Hematopoietic multipotent progenitor cell treated with erythropoietin and hydrocortisone succinate and interleukin-3 and kit ligand, for 6 days (in vitro differentiated cells): Measurements from ENCODE around the gene LIPA.
"Not testable (repeated sequence)": the region's sequence is repeated elsewhere in the genome, so short reads cannot be mapped to it uniquely, and the experiment has no call there.

Experiments used
- DNase-seq: peaks from one replicate; pipeline ENCODE4 v3.0.0-alpha.2; 2015

Gene LIPA

DNA sequence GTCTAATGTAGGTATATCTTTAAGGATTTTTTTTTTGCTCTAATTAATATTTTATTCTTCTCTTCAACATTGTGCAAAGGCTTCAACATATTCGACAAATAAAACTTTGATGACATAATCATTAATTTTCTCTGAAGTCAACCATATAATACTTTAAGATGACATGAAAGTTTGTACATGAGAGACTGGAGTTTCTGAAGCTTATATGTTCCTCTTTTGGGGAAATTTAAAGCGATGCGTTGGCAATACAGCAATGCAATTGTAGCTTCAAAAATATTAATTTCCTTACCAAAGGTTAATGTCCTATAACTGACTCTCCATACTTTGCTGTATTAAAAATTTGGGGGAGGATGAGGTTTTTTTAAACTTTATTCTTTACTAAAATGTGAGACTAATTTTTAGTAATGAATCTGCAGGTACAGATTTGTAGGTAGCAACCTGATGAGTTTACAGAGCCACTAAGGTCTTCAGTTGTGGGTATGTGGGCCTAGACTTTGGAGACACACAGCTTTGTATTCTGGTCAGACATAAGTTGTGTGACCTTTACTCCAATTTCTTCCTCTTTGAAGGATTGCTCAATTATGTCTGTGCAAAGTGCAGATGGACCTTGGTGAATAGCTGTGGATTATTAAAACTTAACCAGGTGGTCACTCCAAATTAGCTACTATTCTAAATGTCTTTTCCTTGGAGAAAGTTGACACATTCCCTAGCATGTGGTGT is 18.0 kb upstream of the LIPA start:
- no peak for DNase-seq

DNA sequence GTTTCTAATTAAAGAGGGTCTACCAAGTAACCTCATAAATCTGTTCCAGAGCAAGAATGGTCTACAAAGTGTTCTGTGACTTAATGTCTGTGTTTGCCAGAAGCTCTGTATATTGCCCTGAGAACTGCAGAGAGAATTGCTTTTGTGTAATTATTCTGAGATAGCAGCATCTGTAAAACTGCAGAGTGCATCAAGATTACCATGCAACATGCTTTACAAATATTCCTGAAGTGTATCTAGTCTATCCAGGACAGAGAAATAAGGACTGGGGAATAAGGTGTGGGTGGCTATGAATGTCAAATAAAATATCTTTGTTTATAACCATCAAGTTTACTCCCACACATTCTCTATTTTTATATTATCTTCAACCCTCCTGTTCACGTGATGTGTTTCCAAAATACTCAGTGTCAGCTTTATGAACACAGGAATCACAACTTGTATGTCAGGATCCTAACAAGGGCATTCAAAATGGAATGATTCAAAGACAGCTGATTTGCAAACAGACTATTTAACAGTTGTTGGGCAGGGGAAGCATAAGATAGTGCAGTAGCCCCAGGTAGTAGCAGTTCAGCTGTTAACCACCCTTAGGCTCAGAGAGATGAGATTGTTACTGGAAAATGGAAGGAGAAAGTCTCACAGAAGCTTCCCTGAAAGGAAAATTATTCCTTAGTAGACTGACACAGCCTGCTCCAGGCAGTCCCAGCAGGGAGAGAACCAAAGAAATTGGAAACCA is 15.3 kb upstream of the LIPA start:
- no peak for DNase-seq

DNA sequence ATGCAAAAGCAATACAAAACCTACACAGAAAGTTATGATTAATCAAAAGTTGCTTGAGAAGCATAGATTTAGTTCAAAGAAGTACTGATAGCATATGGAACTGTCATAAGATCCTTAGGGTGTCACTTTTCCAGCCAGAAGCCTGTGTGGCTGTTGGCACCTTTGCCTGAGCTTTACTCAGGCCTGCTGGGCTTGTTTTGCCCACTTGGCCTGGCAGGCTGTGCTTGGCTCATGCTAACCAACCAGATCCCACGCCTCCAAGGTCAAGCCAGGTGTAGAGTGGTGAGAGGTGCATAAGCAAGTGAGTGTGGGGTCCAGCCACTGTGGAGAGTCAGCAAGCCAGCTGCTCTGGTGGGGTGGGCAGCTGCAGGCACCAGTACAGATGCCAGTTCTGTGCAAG is 12.0 kb upstream of the LIPA start:
- DNase-seq = no peak

DNA sequence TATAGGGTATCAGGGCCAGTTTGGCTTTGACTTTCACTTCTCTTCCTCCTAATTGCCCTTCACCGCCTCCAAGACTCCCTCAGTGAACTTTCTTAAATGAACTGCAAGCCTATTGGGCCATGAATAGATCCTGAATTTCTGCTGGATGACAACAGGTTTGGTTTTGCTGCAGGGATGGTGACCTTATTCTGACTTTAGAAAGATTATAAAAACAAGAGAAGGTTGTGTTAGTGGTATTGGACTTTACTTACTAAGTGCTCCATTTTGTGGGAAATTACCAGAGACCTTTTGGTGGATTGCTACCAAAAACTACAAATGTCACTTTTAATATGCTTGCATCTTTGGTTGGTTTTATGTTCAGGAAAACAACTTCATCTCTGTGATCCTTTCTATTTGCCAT is 11.5 kb upstream of the LIPA start:
- no peak for DNase-seq

DNA sequence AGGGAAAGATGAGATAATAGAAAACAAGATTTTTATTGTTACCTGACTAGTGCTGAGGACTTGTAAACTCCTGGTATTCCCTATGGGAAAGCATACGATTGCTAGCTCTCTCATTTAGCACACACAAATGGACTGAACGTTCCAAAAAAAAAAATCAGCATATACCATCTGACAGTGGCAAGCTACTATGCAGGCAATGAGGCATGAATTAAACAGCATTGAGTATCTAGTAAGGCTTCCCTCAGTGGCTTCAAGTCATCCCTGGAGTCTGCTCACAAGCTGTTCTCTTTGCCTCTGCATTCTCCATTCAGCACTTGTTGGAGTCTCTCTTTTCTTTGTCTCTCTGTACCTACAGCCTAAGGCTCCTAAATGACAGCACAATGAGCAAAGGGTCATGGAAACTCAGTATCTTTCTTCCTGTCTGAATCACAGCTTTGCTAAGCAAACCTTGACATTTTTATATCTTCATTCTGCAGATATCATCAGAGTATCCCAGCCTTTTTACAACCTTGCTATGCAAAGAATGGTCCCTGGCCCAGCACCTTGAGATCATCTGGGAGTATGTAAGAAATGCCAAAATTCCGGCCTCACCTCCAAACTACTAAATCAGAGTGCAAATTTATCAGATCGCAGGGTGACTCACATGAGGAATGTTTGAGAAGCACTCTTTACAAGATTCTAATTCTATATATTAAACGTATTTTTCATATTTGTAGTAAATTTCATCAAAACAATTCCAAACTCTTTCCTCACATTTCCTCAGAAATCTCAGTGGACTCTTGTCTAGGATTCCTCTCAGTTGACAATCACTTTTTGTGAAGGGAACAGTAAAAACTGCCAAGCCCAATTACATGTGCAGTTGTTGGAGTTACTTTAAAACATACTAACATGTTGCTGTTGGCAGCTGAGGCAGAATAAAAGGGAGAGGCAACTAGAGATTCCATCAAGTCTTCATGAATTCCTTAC is 10.8 kb upstream of the LIPA start:
- no peak for DNase-seq

DNA sequence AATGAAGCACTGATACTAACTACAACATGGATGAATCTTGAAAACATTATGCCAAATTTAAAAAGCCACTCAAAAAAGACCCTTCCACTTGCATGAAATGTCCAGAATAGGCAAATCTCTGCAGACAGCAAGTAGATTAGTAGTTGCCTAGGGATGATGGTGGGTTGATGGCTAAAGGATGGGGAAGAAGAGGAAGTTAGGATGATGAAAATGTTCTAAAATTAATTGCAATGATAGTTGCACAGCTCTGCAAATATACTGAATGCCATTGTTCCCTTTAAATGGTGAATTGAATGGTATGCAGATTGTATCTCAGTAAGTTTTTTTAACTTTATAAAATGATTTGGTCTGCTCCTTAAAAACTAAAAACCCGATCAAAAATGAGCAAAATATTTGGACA is 7.3 kb upstream of the LIPA start:
- no peak for DNase-seq

DNA sequence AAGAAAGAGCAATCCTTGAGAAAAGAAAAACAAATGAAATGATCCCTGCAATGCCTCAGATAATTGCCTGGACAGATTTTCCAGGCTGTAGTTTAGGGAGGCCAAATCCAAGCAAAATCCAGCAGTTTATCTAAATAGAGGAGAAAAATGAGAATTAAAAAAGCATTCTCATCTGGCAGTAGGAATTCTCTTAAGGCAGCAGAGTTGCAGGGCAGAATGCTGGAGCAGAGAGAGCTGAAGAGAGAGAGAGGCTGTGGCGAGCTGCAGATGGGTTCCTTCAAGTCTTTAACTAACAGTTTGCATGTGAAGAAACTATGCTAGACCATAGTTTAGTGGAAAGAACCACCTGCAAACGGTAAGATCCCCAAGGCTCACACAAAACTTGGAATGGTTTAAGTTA is 6.0 kb upstream of the LIPA start:
- no peak for DNase-seq

DNA sequence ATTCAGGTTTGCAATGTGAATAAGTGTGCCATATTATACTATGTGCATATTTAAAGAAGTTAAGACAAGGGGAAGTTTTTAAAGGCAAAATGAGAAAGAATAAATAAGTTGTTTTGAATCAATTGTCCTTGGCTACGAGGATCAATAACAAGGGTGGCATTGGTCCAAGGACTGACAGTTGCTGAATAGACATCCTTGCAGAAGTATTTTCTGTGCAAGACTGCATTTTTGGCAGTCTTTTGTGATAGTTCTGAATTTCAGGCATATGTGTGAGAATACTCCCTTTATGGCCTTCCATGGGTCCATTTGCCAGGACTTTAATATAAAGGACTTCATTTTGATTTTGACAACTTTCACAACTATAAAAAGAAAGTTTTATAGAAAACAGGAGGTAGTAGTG is 5.4 kb upstream of the LIPA start:
- DNase-seq = no peak

DNA sequence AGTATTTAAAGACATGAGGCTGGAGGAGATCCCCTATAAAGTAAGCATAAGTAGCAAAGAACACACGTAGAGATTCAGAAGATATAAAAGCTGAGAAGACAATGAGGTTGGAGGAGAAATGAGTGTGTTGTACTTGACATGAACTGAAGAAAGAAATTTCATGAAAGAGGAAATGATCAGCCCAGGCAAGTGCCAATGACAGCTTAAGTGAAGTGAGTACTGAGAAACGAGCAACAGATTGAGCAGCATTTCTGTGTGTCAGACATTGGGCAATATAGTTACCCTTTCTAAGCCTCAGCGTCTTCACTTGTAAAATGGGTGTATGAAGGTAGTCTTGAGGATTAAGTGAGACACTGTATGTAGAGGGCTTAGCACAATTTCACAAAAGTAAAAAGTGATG is 4.8 kb upstream of the LIPA start:
- DNase-seq = no peak

DNA sequence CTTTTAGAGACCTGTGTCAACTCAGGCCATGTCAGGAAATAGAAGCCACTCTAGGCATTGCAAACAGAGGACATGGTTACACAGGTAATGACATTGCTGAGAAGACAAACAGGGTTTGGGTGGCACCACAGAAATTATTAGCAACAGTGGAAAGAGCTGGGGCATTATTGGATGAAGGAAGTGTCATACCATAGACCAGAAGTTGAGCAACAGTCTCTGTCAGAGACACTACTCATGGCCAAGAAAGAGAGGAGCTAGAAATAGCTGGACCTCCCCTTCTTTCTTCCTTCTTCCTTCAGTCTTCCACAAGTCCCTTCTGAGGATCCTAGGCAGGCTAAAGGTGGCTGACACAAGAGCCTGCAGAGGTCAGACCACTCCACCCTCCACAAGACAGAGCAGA is 4.2 kb upstream of the LIPA start:
- no peak for DNase-seq

DNA sequence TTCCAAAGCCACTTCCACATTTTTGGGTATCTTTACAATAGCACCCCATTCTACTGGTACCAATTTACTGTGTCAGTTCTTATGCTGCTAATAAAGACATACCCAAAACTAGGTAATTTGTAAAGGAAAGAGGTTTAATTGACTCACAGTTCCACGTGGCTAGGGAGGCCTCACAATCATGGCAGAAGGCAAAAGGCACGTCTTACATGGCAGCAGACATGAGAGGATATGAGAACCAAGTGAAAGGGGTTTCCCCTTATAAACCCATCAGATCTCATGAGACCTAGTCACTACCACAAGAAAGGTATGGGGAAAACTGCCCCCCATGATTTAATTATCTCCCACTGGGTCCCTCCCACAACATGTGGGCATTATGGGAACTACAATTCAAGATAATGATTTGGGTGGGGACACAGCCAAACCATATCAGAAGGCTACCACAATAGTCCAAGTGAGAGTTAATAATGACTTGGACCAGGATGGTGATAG is 3.6 kb upstream of the LIPA start:
- DNase-seq = not testable (repeated sequence)

DNA sequence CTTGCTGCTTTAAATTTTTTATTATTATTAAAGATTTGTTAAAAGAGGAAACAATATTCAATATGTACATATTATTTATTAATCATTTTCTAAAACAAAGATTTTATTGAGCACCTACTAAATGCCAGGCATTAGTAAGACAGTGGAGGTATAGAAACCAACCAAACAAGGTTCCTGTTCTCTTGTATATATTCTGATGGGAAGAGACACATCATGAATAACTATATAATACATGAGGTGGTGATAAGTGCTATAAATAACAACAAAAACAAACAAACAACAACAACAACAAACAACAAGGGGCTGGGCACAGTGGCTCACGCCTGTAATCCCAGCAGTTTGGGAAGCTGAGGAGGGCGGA is 630 bp upstream of the LIPA start:
- DNase-seq = no peak

DNA sequence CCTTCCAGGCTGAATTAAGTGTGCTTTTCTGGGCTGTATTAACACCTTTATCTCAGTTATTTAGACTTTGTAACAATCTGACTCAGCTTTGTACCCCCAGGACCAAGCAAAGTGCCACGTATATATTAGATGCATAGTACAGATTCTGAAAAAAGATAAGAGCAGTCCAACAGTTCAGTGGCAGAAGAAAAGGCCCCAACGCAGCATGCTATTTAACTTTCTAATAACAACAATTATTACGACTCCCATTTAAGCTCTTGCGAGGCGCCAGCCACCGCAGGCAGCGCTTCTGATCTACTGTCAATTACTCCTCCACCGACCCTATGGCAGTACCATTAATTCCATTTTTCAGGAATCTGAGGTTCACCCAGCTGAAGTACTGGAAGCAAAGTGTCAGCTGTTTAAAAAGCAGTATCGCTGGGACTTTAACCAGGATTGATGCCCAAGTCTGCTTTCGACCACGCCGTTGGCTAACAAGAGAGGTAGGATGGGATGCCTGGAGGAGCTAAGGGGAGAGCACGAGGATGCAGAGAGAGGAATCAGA is 638 bp downstream of the LIPA start:
- peak; percentile 33 for DNase-seq

DNA sequence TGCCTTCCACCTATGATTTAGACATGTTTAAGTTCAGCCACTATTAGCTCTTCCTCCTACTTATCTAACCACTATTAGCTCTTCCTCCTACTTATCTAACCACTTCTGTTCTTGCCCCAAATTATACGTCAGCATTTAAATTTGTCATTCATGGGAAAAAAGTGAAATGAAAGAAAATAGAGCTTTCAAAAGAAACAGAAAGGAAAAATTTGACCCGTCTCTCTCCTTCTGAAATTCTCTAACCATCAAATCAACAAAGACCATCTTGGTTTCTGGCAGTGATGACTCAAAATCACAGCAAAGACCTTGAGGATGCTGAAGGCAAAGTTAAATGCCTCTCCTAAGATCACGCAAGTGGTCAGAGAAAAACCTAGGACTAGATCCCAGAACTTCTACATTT is 2.6 kb downstream of the LIPA start:
- no peak for DNase-seq

DNA sequence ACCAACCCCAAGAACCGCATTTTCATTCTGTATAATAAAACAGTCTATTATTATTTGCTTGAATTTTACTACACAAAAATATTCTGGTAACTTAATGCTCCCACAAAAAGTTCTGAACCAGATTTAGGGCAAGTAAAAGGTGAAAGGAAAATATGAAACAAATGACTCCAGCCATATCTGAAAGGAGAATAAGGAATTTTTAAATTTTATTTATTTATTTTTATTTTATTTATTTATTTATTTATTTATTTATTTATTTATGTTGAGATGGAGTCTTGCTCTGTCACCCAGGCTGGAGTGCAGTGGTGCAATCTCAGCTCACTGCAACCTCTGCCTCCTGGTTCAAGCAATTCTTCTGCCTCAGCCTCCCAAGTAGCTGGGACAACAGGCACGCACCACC is 4.0 kb downstream of the LIPA start:
- DNase-seq = not testable (repeated sequence)

DNA sequence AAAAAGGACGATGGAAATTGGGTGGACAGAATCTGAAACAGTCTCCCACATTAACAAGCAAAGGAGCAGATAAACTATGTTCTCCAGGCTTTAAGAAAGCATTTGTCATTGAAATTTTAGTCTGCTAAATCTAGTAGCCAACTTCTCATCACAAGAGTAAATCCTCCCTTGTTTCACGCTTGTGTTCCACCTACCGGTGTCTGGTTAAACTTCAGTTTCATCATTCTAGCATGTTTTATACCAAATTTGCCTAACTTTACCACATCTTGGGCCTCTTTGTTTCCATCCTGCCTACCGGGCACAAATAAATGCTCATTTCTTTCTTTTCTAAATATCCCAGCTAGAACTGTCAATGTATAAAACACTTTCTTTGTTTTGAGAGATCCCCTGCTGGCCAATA is 5.8 kb downstream of the LIPA start:
- no peak for DNase-seq

DNA sequence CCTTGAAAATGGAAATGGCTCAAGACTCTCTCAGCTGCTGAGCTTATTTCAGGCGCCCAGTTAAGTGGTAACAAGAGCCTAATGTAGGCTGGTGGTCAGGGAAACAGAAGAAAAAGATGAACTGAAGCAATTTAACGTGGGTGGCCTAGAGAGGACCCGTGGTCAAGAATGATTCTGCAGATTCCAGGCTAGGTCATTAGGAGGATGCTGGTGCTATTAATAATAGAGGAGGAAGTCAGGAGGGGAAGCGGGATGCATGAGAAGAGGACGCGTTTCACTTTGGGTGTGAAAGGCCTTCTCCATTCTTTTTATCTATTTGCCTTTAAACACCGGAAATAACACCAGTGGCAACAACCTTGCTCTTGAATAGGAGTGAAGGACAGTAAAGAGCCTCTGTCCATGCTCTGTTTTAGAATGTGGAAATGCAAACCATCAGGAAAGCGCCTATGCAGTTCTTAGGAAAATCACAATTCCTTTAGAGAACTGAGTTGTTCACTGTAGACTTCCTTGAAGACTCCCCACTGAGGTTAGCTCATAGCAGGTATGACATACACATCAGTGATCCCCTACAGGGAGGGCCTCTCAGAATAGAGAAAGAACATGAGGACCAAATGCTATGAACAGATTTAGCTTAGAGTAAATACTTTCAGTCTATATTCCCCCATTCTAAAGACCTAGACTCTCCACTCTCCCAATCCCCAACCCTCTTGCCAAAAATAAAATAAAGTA is 8.6 kb downstream of the LIPA start:
- DNase-seq = no peak

DNA sequence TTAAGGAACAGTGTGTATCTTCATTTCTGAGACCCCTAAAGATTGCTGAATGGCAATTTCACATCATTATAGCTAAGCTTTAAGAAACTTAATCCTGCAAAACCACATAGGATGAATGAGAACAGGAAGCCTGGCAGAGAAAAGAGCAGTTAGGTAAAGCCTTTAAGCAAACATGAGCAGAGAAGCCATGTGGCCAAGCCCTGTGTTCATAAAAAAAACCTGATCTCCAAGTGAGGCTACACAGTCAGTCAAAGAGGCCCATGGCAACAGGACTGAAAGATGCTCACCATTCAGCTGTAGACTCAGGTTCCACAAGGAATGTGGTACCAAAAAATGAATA is 9.3 kb downstream of the LIPA start:
- DNase-seq = no peak

DNA sequence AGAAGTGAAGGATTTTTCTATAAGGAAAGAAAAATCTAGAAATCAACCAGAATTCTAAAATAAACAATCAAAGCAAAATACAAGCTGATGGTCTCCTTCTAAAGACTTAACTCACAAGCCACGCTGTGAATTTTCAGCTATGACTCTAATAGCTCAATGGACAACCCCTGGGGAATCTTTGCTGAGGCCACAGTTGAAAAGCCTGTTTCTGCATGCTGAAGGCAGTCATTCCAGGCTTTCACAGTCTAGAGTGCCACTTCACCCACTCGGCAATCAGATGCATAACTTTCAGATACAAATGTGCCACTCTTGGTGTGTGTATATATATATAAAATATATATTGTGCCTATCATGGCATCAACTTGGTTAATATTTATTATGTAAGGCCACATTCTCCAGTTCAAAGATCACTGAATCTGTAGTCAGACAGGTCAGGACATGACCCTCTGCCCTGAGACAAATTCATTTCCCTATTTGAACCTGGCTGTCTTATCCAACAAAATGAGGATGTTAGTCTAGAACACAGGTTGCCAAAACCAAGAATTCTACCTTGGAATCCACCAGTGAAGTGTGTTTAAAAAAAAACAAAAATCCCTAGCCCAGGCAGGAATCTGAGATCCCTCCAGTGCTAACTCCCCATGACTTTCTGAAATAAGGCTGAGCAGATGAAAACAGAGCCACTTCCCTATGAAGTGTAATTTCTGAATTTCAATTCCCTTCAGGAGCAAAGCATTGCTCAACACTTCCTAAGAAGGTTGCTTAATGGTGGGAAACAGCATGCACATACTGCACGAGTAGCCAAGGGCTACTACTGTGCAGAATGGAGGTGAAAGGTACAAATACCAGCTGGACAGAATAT is 9.9 kb downstream of the LIPA start:
- DNase-seq = no peak

DNA sequence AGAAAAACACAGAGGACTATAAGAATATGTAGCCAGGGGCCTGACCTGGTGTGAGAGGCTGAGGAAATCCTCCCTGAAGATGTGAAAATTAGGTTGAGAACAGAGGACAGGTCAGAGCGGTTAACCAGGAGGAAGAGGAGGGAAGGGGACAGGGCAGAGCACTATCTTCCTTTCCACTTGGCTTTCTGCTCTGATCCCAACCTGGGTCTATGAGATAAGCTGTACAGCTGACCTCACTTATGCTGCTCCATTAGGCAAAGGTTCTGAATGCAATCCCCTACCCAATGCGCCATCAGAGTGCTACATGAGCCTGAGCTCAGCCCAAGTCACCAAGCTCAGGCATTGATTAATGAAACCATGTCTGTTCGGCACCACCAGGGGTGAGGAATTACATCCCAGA is 10.5 kb downstream of the LIPA start:
- DNase-seq = peak; percentile 52

DNA sequence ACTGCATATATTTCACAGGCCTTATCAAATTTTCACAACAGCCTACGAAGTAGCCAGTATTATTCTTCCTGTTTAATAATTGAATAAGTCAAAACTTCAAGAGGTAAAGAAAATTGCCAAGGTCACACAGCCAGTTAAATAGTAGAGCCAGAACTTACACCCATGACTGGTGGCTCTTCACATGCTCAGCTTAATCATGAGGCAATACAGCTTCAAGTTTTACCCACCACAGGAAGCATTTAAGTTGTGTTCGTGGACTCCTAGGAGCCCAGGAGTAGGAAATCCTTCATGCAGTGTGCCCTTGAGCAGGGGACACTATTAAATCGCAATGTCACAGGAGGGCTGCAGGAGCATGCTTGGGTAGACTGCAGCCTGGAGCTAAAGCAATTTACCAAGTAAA is 11.1 kb downstream of the LIPA start:
- DNase-seq = no peak
